Nephron (organoid): ENCODE measurements around the gene NME2.

ENCODE experiments used
- H3K27ac Mint-ChIP-seq, 3 experiments: 2 replicates each; pipeline ENCODE4 v1.8.0; 2020; ENCODE audit warnings: mixed read lengths in 3 of 3, mild to moderate bottlenecking in 2 of 3, moderate library complexity in 1 of 3
- H3K27me3 Mint-ChIP-seq: 2 replicates; pipeline ENCODE4 v1.8.0; 2021; ENCODE audit warnings: low read depth, mild to moderate bottlenecking, moderate library complexity, mixed read lengths
- H3K36me3 Mint-ChIP-seq: 2 replicates; pipeline ENCODE4 v1.8.0; 2020; ENCODE audit warnings: low read depth, mixed read lengths
- H3K4me1 Mint-ChIP-seq: 2 replicates; pipeline ENCODE4 v1.8.0; 2020; ENCODE audit warnings: mixed read lengths
- H3K4me3 Mint-ChIP-seq, 3 experiments: 2 replicates each; pipeline ENCODE4 v1.8.0; 2020; ENCODE audit warnings: mild to moderate bottlenecking in 3 of 3, mixed read lengths in 3 of 3, moderate library complexity in 2 of 3
- H3K9me3 Mint-ChIP-seq: 2 replicates; pipeline ENCODE4 v1.8.0; 2020; ENCODE audit warnings: mixed read lengths
- TF ChIP-seq, protein P1 (sequence below), 3 experiments: fragments of 200-600 bp; sonication (generic); IDR thresholded peaks; one replicate each; pipeline ENCODE4 v1.5.0; 2021; ENCODE audit warnings: antibody characterized with exemption in 3 of 3; ENCODE audit not compliant: unreplicated experiment in 3 of 3

The NME2 gene

GRCh38 chr17:51149163-51149562 lies 17.0 kb upstream of the NME2 start:
- H3K9me3 Mint-ChIP-seq: no peaks in the 10 kb centered on the region
- H3K27ac Mint-ChIP-seq: no peak overlapping the region
- TF ChIP-seq, protein P1, sequence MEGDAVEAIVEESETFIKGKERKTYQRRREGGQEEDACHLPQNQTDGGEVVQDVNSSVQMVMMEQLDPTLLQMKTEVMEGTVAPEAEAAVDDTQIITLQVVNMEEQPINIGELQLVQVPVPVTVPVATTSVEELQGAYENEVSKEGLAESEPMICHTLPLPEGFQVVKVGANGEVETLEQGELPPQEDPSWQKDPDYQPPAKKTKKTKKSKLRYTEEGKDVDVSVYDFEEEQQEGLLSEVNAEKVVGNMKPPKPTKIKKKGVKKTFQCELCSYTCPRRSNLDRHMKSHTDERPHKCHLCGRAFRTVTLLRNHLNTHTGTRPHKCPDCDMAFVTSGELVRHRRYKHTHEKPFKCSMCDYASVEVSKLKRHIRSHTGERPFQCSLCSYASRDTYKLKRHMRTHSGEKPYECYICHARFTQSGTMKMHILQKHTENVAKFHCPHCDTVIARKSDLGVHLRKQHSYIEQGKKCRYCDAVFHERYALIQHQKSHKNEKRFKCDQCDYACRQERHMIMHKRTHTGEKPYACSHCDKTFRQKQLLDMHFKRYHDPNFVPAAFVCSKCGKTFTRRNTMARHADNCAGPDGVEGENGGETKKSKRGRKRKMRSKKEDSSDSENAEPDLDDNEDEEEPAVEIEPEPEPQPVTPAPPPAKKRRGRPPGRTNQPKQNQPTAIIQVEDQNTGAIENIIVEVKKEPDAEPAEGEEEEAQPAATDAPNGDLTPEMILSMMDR (IDR thresholded peaks at IDR 0.05; ENCODE audit: unreplicated experiment in 3 of 3): no peak
- H3K27me3 Mint-ChIP-seq: no peaks in the 10 kb centered on the region
- H3K36me3 Mint-ChIP-seq: no peaks in the 10 kb centered on the region
- no peak overlapping the region for H3K4me3 Mint-ChIP-seq
- peaks cover 9% of the 10 kb centered on the region for H3K4me1 Mint-ChIP-seq

- no peaks in the 10 kb centered on the region for H3K9me3 Mint-ChIP-seq
- TF ChIP-seq, protein P1 (IDR thresholded peaks at IDR 0.05; ENCODE audit: unreplicated experiment in 3 of 3): no peak
- no peaks in the 10 kb centered on the region for H3K27me3 Mint-ChIP-seq
- H3K36me3 Mint-ChIP-seq: peaks cover 6% of the 10 kb centered on the region
- no peaks in the 10 kb centered on the region for H3K4me1 Mint-ChIP-seq
- no peak overlapping the region for H3K4me3 Mint-ChIP-seq
- H3K27ac Mint-ChIP-seq: peak overlapping the region in 2 of 3 experiments; percentile 6 to 30
Observed at GRCh38 chr17:51150932-51151331, 15.3 kb upstream of the NME2 start.

DNA sequence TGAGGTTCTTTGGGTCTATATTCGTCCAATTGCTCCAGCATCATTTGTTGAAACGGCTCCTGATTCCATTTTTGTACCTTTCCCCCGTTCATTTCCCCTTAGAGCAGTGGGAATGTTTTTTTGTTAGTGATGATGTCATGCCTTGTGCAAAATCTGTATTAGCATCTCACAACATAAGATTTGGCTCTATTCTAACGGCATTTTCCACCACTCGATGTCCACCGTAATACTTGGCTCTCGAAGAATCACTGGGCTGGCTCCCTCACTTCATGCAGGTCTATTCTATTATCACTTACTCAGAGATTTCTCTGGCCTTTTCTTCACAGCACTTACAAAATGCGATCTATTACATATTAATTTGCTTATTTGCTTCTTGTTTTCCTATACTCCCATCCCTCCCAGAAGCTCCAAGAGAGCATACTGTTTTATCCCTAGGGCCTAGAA lies 13.4 kb upstream of the NME2 start:
- Mint-ChIP-seq H3K4me3 (no peak overlapping the region), H3K36me3 (peaks cover 16% of the 10 kb centered on the region), H3K27me3 (no peaks in the 10 kb centered on the region), H3K27ac (no peak overlapping the region), H3K4me1 (no peaks in the 10 kb centered on the region), H3K9me3 (no peaks in the 10 kb centered on the region)
- TF ChIP-seq, protein P1 (IDR thresholded peaks at IDR 0.05; ENCODE audit: unreplicated experiment in 3 of 3): no peak

GRCh38 chr17:51153210-51154072 lies 12.8 kb upstream of the NME2 start, which contains the start of gene NME1:
NME1 (plus strand) TSS chr17:51153559; CDS start chr17:51155655, 2,096 bp downstream.
- no peaks in the 10 kb centered on the region for H3K27me3 Mint-ChIP-seq
- H3K27ac Mint-ChIP-seq: no peak within 1 kb of the TSS
- peaks cover 18% of the 10 kb centered on the region for H3K36me3 Mint-ChIP-seq
- H3K4me1 Mint-ChIP-seq: no peaks in the 10 kb centered on the region
- TF ChIP-seq, protein P1 (IDR thresholded peaks at IDR 0.05; ENCODE audit: unreplicated experiment in 3 of 3): peak; percentile 79 to 88 (median 79)
- no peaks in the 10 kb centered on the region for H3K9me3 Mint-ChIP-seq
- H3K4me3 Mint-ChIP-seq: peak within 1 kb of the TSS in 1 of 3 experiments; percentile 26

GRCh38 chr17:51154176-51154575 lies 12.0 kb upstream of the NME2 start:
- H3K27ac Mint-ChIP-seq: no peak overlapping the region
- TF ChIP-seq, protein P1 (IDR thresholded peaks at IDR 0.05; ENCODE audit: unreplicated experiment in 3 of 3): no peak
- H3K36me3 Mint-ChIP-seq: peaks cover 25% of the 10 kb centered on the region
- no peak overlapping the region for H3K4me3 Mint-ChIP-seq
- no peaks in the 10 kb centered on the region for H3K27me3 Mint-ChIP-seq
- no peaks in the 10 kb centered on the region for H3K9me3 Mint-ChIP-seq
- no peaks in the 10 kb centered on the region for H3K4me1 Mint-ChIP-seq
